GM19395 (cell line): ENCODE measurements around the gene PTPN11.

ENCODE experiments used
- ATAC-seq: cut with Tn5 transposase; IDR thresholded peaks from one replicate; pipeline ENCODE4 v1.9.1; 2021; ENCODE audit warnings: mild to moderate bottlenecking, moderate library complexity; ENCODE audit not compliant: unreplicated experiment

Gene PTPN11

DNA sequence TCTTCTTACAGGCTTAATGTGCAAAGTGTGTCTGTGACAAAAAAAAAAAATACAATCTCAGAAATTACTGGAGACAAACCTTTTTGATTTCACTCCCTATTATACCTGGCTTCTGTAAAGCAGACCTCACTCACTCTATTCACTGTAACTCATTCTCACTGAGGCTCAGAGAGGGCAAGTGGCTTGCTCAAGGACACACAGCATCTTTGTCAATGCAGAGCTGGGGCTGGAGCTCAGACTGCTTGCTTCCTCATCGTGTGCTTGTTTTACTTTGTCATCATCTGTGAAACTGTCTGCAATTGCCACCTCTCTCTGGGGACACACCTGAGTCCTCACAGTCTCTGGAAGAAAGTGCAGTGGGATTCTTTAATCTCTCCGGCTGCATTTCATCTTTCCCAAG is 120.0 kb downstream of the PTPN11 start:
- ATAC-seq, result no peak

DNA sequence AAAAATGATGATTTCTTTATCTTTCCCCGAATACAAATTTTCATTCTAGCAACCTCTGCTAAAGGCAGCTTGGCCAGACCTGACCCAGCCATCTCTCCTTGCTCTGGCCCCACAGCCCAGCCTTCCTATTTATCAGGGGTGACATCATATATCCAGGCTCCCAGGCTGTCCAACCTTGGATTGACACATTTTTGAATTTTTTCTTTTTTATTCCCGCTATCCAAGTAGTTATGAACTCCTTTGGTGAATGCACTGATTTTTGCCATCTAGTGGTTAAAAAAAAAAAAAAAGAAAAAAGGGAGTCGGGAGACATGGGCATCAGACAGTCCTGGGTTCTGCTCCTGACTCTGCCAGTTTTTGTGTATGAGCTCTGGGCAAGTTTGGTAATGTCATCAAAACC is 120.5 kb downstream of the PTPN11 start:
- ATAC-seq, result no peak

DNA sequence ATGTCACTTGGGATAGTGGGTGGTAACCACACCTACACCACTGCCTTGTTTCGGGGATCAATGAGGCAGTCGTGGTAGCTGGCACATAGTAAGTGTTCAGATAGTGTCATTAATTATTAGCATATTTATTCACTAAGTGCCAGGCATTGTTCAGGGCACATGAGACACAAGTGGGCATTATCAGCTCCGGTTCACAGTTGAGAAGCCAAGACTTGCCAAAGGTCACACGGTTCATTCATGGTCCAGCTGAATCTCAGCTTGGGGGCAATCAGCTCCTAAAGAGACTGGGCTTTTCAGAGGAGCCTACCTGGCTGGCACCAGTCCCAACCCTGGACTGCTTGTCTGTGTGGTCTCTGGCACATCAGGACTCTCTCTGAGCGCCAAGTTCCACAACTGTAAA is 121.3 kb downstream of the PTPN11 start:
- no peak for ATAC-seq

DNA sequence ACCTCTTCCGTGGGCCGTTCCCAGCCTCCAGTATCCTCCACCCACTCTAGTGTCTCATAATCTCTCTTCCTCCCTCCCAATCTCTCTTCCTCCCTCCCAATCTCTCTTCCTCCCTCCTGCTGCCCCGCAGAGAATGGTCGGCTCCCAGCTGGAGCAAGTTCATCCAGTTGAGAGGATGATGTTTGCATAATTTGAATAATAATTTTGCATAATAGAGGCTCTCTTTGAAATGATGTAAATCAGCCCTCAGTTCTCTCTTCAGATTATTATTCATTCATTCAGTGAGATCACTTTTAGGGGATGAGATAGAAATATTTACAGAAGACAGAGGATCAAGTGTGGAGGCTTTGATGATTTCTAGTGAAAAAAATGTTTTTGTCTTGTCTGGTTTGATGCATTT is 125.0 kb downstream of the PTPN11 start:
- ATAC-seq, result no peak

DNA sequence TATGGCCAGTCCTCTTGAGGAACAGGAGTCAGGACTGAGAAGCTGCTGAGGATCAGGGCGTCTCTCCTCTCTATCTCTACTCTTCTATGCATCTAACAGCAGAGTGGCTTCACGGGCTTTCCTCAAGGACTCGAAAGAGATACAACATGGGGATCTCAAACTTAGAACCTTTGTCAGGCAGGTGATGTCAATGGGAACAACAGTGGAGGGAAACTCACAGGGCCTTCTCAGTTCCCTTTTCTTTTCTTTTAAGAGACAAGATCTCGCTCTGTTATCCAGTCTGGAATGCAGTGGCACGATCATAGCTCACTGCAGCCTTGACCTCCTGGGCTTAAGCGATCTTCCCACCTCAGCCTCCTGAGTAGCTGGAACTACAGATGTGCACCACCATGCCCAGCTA is 127.6 kb downstream of the PTPN11 start:
- ATAC-seq, result no peak

DNA sequence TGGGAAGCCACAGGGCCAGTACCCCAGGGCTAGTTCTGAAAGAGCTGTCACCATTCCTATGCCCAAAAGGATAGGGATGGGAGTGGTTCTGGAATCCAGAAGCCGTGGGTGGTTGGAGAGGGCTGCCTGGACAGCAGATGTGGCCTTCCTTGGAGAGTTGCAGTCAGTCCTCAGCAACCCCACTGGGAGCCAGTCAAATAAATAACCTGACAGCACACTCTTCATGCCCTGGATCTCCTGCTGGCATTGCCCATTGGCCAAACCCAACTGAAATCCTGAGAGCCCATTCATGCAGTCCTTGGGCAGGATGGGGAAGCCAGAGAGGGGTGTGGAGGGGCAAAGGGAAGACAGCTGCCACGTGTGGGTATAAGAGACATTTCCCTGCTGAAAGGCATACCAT is 128.2 kb downstream of the PTPN11 start:
- no peak for ATAC-seq

DNA sequence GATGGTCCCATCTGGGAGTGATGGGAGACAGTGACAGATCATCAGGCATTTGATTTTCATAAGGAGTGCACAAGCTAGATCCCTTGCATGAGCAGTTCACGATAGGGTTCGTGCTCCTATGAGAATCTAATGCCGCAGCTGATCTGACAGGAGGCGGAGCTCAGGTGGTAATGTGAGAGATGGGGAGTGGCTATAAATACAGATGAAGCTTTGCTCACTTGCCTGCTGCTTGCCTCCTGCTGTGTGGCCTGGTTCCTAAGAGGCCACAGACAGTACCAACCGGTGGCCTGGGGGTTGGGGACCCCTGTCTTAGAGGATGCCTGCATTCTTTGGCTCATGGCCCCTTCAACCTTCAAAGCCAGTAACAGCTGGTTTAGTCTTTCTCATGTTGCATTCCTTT is 130.3 kb downstream of the PTPN11 start:
- no peak for ATAC-seq

DNA sequence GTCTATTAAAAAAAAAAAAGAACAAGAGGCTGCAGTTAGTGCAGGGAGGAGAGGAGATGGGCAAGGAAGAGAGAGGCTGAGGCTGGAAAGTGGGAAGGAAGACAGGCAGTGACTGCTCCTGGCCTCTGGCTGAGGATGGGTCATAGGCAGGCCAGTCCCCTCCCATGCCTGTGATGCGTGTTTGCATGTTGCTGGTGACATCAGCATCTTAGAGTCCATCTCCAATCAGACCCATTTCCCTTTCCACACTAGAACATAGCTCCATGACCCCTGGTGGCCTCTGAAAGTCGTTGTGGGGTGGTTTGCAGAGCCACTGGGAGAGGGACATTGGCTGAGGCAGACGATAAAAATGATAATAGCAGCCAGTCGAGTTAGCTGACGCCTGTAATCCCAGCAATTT is 132.9 kb downstream of the PTPN11 start:
- no peak for ATAC-seq

DNA sequence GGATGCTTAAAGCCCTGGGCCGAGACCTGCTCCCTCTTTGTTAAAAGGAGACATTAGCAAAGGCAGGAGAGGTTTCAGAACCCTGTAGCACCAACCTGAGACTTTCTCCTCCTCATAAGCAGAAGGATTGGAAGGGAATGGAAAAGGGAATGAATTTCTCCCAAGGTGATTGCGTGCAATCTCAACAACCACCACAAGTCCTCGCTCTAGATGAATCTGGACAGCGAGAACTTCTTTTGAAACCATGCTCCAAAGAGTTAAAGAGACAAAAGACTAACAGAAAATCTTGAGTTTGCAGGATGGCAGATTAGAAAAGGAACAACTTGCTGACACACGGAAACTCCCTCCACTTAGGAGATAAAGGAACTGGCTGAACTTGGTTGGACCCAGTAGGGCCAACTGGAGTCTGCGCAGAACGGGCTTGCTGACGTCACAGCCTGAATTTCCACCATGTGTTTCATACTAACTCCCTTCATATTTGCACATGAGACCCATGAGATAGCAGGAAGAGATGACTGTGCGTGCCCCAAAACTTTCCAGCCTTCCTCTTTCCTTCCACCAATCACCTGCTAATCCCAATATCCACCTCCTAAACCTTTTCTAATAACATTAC is 137.0 kb downstream of the PTPN11 start:
- no peak for ATAC-seq

DNA sequence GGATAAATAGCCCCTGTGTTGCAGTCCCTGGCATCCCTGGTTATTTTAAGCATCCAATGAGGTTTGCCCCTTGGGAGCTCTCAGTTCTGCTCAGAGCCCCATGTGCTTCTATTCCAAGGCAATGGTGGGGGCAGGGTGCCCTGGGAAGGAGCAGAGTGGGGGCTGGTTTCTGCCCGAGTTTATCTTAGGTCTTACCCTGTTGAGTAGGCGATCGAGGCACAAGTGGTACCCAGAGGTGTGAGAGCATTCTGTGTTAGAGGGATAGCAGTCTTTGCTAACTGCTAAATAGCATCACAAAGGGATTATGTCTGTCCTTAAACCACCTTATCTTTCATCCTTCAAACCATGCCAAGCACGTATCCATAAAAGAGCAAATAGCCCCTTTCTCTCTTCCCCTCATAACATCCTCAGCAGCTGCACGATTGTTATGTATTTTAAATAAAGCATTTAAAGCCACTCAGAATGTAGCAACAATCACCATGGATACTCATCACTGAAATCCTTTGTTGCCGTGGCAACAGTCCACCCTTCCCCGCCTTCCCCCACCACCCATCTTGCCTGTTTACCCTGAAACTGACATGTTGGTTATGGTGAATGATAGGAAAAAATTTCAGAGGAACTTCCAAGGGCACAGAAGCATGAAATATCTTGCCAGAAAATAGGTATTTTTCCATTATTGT is 139.3 kb downstream of the PTPN11 start:
- ATAC-seq, result no peak
